GM21786 (cell line): Measurements from ENCODE around the gene CNKSR3.
A peak's percentile ranks its signal among the peaks of the same experiment; 100 is the strongest.
"Not testable (repeated sequence)": the region's sequence is repeated elsewhere in the genome, so short reads cannot be mapped to it uniquely, and the experiment has no call there.

Experiments
- ATAC-seq: cut with Tn5 transposase; IDR thresholded peaks from one replicate; pipeline ENCODE4 v1.9.1; 2021; ENCODE audit not compliant: unreplicated experiment

The CNKSR3 gene

GRCh38 chr6:154510144-154510905, at the start of gene CNKSR3:
Gene CNKSR3 (minus strand): TSS chr6:154510685. CDS start chr6:154510114, 571 bp downstream.
- peak; percentile 62 for ATAC-seq

- ATAC-seq, result no peak
Measured at GRCh38 chr6:154558984-154559383, 48.5 kb upstream of the CNKSR3 start.

DNA sequence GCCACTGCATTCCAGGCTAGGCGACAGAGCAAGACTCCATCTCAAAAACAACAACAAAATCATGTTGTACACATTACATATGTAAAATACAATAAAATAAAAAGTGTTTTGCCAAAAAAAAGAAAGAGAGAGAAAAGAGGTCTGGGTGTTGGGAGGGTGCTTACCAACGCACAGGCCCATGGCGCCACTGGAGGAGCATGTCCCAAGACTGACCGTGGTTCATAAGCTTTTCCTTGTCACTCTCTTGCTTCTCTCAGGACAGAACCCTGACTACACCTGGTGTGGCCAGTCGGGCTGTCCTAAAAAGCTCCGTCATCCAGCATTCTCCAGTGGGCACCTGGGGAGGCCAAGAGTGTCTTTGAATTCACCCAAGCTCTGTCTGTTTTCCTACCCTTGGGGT, 48.0 kb upstream of the CNKSR3 start:
- ATAC-seq, result no peak

DNA sequence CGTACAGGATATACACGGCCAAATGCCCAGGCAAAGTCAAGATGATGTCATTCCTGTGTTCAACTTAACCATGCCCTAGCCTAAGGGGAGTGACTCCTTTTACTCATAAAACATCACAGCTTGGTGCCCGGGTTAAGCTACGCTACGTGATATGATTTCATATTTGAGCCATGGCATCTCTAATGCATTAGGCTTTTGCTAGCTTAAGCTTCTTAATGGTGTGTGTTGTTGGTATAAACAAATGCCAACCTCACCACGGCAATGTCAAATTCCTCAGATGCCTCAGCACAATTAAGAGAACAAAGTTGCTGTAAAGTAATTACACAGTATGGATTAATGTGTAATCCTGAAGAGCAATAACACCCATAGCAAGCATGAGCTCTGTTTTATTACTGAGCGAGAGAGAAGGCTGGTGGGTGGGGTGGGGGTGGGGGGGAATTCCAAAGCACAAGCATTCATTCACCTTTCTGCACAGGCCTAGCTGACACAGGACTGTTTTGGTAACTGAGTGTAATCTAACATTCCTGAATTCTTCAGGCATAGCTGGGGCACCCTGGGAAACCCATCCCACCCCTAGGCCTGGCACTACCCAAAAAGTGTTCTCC, 44.7 kb upstream of the CNKSR3 start:
- ATAC-seq, result no peak

DNA sequence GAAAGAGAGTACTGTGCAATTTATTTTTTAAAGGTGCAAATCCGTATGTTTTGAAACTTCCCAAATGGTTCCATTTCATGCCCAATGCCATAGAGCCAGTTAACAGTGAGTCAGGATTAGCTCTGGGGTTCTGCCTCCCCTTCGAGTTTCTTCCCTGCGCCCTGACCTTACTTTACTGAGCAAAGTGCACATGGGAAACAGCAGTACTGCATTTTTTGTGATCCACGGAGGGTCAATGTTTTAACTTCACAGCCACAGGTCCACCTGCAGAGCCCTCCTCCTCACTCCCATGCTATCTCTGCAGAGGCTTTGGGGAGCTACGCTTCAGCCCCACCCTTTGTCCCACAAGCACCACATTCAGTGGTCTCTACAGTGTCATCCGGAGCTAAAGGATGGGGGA, 44.0 kb upstream of the CNKSR3 start:
- ATAC-seq, result no peak

- ATAC-seq, result no peak
Measured at GRCh38 chr6:154550779-154551178, 40.3 kb upstream of the CNKSR3 start.

DNA sequence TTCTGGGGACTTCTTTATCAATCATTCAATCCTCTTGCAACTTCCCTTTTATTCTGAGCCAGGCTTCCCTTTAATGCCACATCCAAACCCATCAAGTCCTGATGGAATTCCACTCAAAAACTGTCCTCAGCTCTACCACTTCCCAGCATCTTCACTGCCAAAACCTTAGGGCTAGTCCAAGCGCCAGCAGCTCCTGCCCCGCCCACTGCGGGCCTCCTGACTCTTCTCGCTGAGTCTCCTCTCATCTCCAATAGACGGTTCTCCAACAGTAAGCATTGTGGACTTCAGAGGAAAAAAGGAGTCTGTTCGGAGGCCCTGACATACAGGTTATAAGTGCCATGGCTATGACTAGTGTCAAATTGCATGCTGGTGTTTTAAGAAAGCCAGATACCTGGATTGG, 38.7 kb upstream of the CNKSR3 start:
- no peak for ATAC-seq

DNA sequence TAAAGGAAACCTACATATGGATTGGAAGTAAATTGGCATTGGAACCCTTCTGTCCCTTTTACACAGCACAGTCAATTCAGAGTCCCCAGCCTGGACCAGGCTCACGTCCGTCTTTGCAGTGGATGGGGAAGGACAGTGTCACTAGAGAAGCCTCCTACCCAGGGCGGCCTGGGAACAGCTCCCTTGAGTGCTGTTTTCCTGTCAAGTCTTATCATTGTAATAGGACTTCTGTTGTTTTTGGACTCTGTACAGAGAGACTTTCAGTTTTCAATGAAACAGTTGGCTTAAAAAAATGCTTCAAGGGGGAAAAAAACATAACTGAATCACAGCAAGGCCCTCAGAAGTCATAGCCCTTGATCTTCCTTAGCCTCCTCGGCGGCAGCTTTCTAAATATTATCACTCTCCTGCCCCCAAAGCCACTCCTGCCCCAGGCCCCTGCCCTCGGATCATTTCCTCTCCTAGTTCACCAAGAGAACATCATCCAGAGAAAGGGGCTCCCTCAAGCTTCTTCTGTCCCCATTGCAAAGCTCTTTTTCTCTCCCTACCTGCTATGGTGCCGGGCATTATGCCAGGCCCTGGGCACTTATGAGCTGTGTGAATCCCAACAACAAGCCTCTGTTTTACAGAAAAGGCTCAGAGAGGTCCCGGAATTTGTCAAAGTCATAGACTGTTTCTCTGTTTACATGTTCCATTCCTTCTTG, 37.8 kb upstream of the CNKSR3 start:
- ATAC-seq, result no peak

- ATAC-seq, result no peak
Measured at GRCh38 chr6:154543628-154544027, 33.1 kb upstream of the CNKSR3 start.

GRCh38 chr6:154542747-154543146, 32.3 kb upstream of the CNKSR3 start:
- no peak for ATAC-seq

- not testable (repeated sequence) for ATAC-seq
Measured at GRCh38 chr6:154541837-154542236, 31.4 kb upstream of the CNKSR3 start.

- no peak for ATAC-seq
Measured at GRCh38 chr6:154539593-154540269, 29.2 kb upstream of the CNKSR3 start.

DNA sequence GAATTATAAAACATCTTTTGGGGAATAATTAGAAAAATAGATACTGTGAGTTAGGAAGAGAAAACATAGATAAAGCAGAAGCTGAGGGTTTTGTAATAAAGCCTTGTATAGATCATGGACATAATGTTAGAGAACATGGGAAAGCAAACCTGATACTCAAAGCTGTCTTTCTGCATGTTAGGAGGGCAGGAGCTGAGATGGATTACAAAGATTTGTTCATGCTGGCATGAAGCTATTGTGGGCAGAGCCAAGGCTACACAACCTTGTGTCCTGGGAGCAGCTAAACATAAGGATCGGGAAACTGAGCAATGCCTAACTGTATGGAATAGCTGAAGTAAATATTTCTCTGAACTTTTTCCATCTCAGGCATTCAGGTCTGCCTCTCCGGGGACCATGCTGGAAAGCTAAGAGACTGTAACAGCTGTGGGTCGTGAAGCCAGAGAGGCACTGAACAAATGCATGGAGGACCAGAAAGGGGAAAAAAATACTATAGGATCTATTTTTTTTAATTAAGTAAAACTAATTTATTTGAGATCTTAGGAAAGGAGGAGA, 28.2 kb upstream of the CNKSR3 start:
- no peak for ATAC-seq

- no peak for ATAC-seq
Measured at GRCh38 chr6:154537511-154538325, 27.2 kb upstream of the CNKSR3 start.

GRCh38 chr6:154536999-154537398, 26.5 kb upstream of the CNKSR3 start:
- ATAC-seq, result no peak

DNA sequence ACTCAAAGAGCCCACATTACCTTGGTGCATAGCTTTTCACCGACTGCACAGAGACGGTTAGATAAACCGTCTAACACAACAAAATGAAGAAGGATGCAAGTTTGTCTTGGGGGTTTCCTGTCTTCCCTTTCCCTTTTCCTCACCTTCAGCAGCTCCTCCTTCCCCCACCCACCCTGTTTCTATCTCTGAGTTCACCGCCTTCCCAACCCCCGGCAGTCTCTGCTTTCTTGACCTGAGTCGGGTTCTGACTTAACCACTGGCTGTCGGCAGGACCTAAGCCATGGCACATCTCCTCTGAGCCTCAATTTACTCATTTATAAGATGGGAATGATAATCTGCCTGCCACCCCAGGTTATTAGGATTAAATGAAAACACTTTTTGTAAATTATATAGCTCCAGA, 25.8 kb upstream of the CNKSR3 start:
- ATAC-seq, result no peak

DNA sequence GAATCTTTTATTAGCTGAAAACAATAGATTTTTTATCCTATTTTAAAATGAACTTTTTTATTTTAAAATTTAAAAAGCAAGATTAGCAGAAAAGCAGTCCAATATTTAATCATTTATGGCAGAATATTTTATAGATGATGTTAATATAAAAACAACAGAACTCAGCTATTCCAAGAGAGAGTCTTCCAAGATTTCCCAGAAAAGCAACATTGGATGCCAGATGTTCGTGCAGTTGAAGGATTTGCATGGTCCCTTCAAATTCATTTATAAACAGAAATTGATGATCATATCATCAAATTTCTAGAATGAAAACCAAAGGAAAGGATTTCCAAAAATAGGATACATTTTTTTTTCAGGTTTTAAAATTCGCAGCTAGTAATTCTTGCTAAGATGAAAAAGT, 25.4 kb upstream of the CNKSR3 start:
- ATAC-seq, result no peak

- no peak for ATAC-seq
Measured at GRCh38 chr6:154535147-154535546, 24.7 kb upstream of the CNKSR3 start.

DNA sequence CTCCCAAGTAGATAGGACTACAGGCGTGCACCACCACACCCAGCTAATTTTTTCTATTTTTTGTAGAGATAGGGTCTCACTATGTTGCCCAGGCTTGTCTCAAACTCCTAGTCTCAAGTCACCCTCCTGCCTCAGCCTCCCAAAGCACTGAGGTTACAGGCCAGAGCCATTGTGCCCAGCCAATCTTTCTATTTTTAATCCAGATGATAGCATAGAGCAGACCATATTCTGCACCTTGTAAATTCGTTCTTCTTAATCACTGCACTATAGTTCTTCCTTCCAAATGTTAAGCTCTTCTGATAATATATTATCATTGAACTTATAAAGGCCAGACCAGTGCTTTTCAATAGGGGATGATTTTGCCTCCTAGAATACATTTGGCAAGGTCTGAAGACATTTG, 24.0 kb upstream of the CNKSR3 start:
- no peak for ATAC-seq

- ATAC-seq, result no peak
Measured at GRCh38 chr6:154532426-154532825, 21.9 kb upstream of the CNKSR3 start.
